Measurements from ENCODE around the gene SUPT20H. TPM values are rescaled to one million over a fixed set of nuclear protein-coding genes. Genes with fewer than 3 reads are reported as not detected.

SUPT20H gene
- total RNA-seq, 1 donor from 2014 or later, result 44.6 TPM

GRCh38 chr13:36998624-36999041 lies 60.9 kb downstream of the SUPT20H start:
- peak; percentile 26 for DNase-seq

GRCh38 chr13:36997716-36998427 lies 61.6 kb downstream of the SUPT20H start:
- DNase-seq, result no peak

- DNase-seq, result no peak
Observed at GRCh38 chr13:36992362-36992761, 67.1 kb downstream of the SUPT20H start.

GRCh38 chr13:36986462-36987240 lies 72.8 kb downstream of the SUPT20H start:
- peak; percentile 50 for DNase-seq

GRCh38 chr13:36981156-36981743 lies 78.2 kb downstream of the SUPT20H start:
- peak; percentile 80 for DNase-seq

DNA sequence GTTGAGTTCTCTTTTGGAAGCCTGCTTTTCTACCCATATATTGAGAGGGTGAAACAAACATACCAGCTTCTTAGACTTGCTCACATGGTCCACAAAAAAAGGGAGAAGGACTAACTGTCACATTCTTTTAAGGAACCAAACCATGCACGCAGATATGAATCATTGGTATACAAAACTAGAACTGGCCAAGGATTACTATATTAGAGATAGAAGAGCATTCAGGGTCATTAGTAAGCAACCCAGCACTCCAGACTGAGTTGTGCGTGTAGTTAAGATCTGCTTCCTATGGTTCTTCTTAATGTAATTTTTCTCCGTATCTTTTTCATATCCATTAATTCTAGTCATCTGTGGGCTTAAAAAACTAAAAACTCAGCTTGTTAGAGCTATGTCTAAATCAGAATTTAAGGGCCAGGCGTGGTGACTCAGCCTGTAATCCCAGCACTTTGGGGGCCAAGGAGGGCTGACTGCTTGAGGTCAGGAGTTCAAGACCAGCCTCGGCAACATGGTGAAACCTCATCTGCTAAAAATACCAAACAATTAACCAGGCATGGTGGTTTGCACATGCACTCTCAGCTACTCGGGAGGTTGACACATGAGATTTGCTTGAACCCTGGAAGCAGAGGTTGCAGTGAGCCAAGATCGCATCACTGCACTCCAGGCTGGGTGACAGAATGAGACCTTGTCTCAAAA lies 80.0 kb downstream of the SUPT20H start:
- no peak for DNase-seq

- no peak for DNase-seq
Observed at GRCh38 chr13:36975172-36975571, 84.3 kb downstream of the SUPT20H start.

GRCh38 chr13:36973621-36974295 lies 85.7 kb downstream of the SUPT20H start:
- DNase-seq, result no peak

DNA sequence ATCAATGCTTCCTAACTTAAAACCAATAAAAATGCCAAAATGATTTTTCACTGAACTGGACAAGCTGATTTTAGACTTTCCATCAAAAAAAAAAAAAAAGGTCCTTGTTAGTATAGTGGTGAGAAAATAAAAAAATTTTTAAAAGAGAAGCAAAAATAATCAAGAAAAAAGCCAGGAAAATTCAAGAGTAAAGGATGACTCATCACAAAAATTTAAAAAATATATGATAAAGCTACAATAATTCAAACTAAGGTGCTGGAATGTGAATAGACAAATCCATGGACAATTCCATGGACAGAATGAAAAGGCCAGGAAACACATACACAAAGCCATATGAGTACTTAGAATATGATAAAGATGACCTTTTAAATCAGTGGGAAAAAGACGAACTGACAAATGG lies 86.5 kb downstream of the SUPT20H start:
- no peak for DNase-seq

DNA sequence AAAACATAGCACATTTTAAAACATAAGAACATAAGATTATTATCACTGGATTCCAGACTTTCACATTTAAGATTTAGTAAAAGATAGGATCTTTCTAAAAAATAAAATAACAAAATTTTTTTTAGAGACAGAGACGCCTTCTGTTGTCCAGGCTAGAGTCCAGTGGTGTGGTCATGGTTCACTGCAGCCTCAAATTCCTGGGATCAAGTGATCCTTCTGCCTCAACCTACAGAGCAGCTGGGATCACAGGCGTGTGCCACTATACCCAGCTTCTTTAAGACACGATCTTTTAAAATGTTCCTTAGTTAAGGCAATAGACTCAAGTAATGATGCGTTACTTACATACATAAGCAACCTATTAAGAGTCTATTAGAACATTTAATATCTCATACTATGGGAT lies 93.1 kb downstream of the SUPT20H start:
- DNase-seq, result no peak

GRCh38 chr13:36965767-36966166 lies 93.7 kb downstream of the SUPT20H start:
- peak; percentile 95 for DNase-seq

- no peak for DNase-seq
Observed at GRCh38 chr13:36959456-36960116, 99.9 kb downstream of the SUPT20H start.

Other genes with a start within 250 kb of the SUPT20H start
- 1.0 and 1.9 TPM in 2 replicates for gene RFXAP, start 240.5 kb downstream of the SUPT20H start, total RNA-seq
- 11.1 and 24.9 TPM in 2 replicates for gene SMAD9, start 139.4 kb downstream of the SUPT20H start, total RNA-seq
- gene ALG5, start 60.3 kb downstream of the SUPT20H start, total RNA-seq, result 36.4 and 44.6 TPM in 2 replicates
- gene EXOSC8, start 58.9 kb downstream of the SUPT20H start, total RNA-seq, result 26.9 and 46.9 TPM in 2 replicates
- not detected in 2 replicates for gene CSNK1A1L, start 46.0 kb upstream of the SUPT20H start, total RNA-seq

Measured in dermis blood vessel endothelial cell (primary cell).